ENCODE measurements around the gene KMT5B.
"Not testable (repeated sequence)": the region's sequence is repeated elsewhere in the genome, so short reads cannot be mapped to it uniquely, and the experiment has no call there.

KMT5B gene

DNA sequence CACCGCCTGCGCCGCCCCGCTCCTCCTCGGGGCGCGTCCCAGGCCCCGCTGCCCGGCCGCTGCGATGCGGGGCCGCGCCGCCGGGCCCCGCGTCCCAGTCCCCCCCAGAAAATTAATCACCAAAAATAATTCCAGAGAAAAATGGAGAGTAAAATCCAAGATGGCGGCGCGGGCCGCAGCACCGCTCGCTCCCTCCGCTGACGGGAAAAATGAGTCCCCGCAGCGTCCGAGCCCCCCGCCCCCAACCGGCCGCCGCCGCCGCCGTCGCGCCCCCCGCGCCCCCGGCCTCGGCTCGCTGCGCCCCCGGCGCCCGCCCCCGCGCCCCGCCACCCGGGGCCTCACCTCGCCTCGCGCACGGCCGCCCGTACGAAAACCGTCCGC lies at the start of gene KMT5B:
Gene KMT5B, minus strand, starts transcription at position 162 of the 381 bp plus-strand sequence. CDS start 23,220 bp downstream, outside the sequence.
- DNase-seq (ENCODE audit: low read depth, low spot score), result no peak

DNA sequence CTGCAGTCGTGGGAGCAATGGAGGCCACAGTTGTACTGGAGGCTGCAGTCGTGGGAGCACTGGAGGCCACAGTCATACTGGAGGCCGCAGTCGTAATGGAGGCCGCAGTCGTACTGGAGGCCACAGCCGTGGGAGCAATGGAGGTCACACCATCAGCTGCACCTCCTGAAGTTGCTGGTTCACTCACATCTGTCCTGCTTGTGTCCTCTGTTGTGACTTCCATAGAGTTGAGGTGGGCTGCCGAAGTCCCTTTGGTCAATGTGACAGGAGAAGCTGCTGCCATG lies 49.4 kb upstream of the KMT5B start:
- no peak for DNase-seq (ENCODE audit: low read depth, low spot score)

GRCh38 chr11:68261749-68262543 lies 48.9 kb upstream of the KMT5B start:
- DNase-seq (ENCODE audit: low read depth, low spot score), result no peak

GRCh38 chr11:68261006-68261405 lies 47.9 kb upstream of the KMT5B start:
- DNase-seq (ENCODE audit: low read depth, low spot score), result no peak

GRCh38 chr11:68260484-68260883 lies 47.4 kb upstream of the KMT5B start:
- no peak for DNase-seq (ENCODE audit: low read depth, low spot score)

GRCh38 chr11:68259122-68259959 lies 46.2 kb upstream of the KMT5B start:
- no peak for DNase-seq (ENCODE audit: low read depth, low spot score)

DNA sequence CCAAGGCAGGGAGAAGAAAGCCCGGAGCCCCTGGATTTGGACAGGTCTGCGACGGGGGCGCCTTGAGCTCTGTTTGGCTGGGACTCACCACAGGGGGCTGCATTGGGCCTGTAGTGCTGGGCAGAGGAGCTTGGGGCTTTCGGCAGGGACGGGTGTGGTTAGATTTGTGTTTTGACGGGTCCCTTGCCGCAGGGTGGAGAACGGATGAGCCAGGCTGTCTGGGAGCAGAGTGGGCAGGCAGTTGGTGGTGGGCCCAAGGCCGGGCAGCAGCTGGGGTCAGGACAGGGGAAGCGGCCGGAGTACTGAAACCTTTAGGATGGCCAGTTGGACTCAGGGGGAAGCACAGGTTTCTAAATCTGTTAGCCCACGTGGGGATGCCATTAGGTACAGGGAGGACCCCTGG lies 45.3 kb upstream of the KMT5B start:
- DNase-seq (ENCODE audit: low read depth, low spot score), result no peak

DNA sequence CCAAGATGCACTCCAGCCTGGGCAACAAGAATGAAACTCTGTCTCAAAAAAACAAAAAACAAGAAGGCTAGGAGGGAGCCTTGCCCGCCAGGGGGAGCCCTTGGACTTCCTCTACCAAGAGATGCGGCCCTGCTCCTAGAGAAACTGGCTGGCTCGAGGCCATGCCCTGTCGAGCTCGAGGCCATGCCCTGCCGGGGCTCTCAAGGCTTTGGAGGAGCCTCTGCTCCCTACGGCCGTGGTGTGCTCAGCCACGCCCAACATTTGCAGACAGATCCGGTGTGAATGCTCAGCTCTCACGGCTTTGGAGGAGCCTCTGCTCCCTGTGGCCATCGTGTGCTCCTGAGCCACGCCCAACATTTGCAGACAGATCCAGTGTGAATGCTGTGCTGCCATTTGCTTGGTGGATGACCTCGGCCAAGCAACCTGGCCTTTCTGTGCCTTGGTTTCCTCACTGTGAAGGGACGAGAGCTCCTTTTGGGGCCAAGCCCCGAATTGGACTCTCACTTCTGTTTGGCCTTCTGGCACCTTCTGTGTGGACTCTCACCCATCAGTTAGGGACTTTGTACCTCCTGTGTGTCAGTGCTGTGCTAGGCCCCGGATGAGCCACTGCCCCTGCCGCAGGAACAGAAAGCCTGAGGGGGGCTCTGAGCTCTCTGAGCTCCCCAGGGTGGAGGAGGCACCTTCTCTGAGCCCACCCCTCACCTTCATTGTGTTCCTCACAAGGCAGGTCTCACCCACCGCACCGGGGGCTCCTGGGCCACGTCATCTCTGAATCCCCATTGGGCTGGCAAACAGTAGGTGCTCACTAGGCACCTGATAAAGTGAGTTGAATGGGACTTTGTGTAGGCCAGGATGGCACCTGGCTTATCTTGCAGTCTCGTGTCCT lies 44.6 kb upstream of the KMT5B start:
- DNase-seq (ENCODE audit: low read depth, low spot score), result peak; percentile 59

- no peak for DNase-seq (ENCODE audit: low read depth, low spot score)
Measured at GRCh38 chr11:68256331-68256741, 43.2 kb upstream of the KMT5B start.

GRCh38 chr11:68255526-68255925 lies 42.4 kb upstream of the KMT5B start:
- DNase-seq (ENCODE audit: low read depth, low spot score), result no peak

DNA sequence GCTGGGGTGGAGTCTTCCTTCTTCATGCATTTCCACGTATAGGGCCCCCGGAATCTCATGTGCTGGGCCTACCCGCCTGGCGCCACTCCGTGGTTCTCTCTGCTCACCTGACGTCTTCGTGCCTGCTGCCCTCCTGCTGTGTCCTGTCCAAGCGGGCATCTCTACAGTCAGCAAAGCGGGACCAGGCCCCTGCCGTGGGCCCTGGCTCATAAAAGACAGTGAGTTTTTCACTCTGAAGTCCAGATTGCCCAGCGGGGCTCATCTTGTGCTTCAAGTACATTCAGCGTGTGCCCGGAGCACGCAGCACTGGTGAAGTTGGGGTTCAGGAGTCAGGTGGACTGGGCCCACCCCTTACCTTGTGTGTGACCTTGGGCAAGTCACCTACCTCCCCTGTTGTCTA lies 41.3 kb upstream of the KMT5B start:
- DNase-seq (ENCODE audit: low read depth, low spot score), result no peak

DNA sequence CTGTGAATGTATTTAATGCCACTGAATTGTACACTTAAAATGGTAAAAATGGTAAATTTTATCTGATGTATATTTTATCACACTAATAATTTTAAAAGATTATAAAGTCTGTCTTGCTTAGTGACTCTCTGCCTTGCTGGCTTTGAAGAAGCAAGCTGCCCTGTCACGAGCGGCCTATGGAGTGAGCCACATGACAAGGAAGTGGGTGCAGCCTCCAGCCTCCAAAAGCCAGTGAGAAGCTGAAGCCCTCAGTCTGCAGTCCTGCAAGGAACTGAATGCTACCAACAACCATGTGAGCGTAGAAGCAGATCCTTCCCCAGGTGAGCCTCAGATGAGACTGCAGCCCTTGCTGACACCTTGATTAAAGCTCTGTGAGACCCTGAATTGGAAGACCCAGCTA lies 38.7 kb upstream of the KMT5B start:
- no peak for DNase-seq (ENCODE audit: low read depth, low spot score)

DNA sequence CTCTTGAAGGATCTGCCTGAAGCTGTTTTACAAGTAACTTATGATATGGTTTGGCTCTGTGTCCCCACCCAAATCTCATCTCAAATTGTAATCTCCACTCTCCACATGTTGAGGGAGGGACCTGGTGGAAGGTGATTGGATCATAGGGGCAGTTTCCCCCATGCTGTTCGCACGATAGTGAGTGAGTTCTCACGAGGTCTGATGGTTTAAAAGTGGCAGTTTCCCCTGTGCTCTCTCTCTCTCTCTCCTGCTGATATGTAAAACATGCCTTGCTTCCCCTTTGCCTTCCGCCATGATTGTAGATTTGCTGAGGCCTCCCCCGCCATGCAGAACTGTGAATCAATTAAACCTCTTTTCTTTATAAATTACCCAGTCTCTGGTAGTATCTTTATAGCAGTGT lies 31.8 kb upstream of the KMT5B start:
- DNase-seq (ENCODE audit: low read depth, low spot score), result not testable (repeated sequence)

DNA sequence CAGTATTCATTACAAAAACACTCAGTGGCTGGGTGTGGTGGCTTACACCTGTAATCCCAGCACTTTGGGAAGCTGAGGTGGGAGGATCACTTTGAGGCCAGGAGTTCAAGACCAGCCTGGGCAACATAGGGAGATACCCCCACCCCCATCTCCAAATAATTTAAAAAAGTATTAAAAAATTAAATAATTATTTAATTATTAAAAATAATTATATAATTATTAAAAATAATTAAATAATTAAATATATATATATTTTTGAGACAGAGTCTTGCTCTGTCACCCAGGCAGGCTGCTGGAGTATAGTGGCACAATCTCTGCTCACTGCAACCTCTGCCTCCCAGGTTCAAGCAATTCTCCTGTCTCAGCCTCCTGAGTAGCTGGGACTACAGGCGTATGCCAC lies 30.8 kb upstream of the KMT5B start:
- DNase-seq (ENCODE audit: low read depth, low spot score), result not testable (repeated sequence)

DNA sequence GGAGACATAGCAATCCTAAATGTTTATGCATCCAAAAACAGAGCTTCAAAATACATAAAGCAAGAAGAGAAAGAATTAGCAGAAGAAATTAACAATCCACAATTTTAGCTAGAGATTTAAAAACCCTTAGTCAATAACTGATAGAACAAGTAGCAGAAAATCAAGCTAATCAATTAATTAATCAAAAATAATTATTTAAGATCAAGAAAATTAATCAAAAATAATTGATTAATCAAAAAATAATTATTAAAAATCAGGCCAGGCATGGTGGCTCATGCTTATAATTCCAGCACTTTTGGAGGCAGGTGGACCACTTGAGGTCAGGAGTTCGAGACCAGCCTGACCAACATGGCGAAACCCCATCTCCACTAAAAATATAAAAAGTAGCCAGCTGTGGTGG lies 29.5 kb upstream of the KMT5B start:
- no peak for DNase-seq (ENCODE audit: low read depth, low spot score)

- DNase-seq (ENCODE audit: low read depth, low spot score), result no peak
Measured at GRCh38 chr11:68231621-68232020, 18.5 kb upstream of the KMT5B start.

DNA sequence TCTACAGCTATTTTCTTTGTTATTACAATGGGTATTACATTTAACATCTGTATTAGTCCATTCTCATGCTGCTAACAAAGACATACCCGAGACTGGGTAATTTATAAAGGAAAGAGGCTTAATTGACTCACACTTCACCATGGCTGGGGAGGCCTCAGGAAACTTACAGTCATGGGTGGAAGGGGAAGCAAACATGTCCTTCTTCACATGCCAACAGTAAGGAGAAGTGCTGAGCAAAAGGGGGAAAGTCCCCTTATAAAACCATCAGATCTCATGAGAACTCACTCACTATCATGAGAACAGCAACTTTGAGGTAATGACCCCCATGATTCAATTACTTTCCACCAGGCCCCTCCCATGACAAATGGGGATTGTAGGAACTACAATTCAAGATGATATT lies 16.5 kb upstream of the KMT5B start:
- DNase-seq (ENCODE audit: low read depth, low spot score), result no peak

GRCh38 chr11:68226421-68226820 lies 13.3 kb upstream of the KMT5B start:
- no peak for DNase-seq (ENCODE audit: low read depth, low spot score)

GRCh38 chr11:68224606-68225005 lies 11.5 kb upstream of the KMT5B start:
- DNase-seq (ENCODE audit: low read depth, low spot score), result no peak

GRCh38 chr11:68223275-68223674 lies 10.2 kb upstream of the KMT5B start:
- DNase-seq (ENCODE audit: low read depth, low spot score), result no peak

- no peak for DNase-seq (ENCODE audit: low read depth, low spot score)
Measured at GRCh38 chr11:68221406-68221805, 8.3 kb upstream of the KMT5B start.

Measured in brain pericyte (primary cell).